ENCODE results near the gene CD22.

Gene CD22

DNA sequence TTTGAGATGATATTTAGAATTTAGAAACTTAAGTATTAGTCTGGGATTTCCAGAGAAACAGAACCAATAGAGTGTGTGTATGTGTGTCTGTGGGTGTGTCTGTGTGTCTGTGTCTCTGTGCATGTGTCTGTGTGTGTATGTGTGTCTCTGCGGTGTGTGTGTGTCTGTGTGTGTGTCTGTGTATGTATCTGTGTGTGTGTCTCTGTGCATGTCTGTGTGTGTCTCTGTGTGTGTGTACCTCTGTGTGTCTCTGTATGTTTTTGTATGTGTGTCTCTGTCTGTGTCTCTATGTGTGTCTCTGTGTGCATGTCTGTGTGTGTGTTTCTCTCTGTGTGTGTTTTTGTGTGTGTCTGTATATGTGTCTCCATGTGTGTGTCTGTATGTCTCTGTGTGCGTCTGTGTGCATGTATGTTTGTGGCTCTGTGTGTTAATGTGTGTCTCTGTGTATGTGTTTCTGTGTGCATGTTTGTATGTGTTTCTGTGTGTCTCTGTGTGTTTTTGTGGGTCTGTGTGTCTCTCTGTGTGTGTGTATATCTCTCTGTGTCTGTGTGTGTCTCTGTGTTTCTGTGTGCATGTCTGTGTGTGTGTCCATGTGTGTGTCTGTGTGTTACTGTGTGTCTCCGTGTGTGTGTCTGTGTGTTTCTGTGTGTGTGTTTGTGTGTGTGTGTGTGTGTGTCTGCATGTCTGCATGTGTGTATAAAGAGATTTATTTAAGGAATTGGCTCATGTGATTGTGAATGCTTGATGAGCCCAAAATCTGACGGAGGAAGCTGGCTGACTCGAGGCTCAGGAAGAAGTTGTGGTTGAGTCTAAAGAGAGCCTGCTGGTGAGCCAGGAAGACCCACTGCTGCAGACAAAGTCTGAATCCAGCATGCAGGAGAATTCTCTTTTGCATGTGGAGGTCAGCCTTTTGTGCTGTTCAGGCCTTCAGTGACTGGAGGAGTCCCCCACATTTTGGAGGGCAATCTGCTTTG lies 64.0 kb downstream of the CD22 start:
- DNase-seq: no peak

DNA sequence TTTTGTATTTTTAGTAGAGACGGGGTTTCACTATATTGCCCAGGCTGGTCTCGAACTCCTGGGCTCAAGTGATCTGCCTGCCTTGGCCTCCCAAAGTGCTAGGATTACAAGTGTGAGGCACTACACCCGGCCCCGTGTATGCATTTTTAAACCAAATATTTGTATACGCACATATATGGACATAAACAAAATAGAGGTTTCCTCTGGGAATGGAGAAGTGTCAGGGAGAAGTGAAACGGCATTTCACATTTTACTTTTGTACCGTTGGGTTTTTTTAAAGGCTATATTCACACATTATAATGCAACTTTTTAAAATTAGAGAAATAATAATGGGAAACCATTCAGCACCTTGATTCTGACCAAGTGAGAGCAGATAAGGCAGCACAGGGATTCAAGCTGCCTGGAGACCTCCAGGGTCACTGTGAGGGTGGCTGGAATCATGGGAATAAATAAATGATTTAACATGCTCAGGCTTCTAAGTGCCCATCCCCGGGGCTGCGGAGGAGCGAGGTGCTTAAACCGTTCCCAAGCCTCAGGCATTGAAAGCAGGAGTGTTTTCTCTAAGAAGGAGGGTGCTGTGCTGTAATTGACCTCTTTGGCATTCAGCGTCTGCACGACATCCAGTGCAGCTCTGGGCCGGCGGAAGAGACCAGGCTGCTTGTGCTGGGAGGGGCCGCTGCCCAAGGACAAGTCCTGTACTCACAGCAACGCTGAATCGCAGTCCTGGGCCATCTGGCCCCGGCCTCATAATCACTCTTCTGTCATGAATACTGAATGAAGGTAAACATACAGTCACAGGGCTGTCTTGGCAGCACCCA lies 66.6 kb downstream of the CD22 start:
- DNase-seq: no peak

DNA sequence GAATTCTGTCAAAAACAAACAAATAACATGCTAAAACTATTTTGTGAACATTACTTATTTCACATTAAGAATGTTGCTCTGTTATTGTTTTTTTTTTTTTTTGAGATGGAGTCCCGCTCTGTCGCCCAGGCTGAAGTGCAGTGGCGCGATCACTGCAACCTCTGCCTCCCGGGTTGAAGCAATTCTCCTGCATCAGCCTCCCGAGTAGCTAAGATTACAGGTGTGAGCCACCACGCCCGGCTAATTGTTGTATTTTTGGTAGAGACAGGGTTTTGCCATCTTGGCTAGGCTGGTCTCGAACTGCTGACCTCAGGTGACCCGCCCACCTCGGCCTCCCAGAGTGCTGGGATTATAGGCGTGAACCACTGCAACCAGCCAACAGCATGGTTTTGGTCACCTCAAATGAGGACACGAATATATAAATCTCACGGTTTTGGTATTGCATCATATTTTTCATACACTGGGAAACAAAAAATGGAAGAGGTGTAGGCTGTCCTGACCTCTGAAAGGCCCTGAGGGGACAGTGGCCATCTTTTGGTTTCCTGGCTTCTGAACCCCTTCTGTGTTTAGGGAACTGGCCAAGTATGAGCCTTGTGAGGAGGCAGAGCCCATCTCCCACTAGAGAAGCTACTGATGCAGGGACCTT lies 67.4 kb downstream of the CD22 start:
- no peak for DNase-seq
